Calu3 (cell line): ENCODE measurements around the gene TBC1D2. TPM values are rescaled to one million over a fixed set of nuclear protein-coding genes. Genes with fewer than 3 reads are reported as not detected.
A peak's percentile ranks its signal among the peaks of the same experiment; 100 is the strongest.

Source experiments
- BruUV-seq: library from RNA; stranded (reverse); fragments of 400-500 nt; replicated peaks from 2 replicates; lab custom pipeline; 2021; lab: Mats Ljungman, UMichigan
- CTCF ChIA-PET: fragments of 300-600 bp; sonication (Branson Sonifier 250); formaldehyde crosslinking; loops from one replicate; lab custom pipeline; 2022; ENCODE audit warnings: antibody characterized with exemption; lab: Charles Lee
- DNase-seq: peaks from one replicate; pipeline ENCODE4 v3.0.0; 2022
- H3K27ac Mint-ChIP-seq: one replicate; pipeline ENCODE4 v1.8.0; 2022; ENCODE audit warnings: mixed read lengths; ENCODE audit not compliant: unreplicated experiment
- H3K27me3 Mint-ChIP-seq: one replicate; pipeline ENCODE4 v1.8.0; 2022; ENCODE audit warnings: mixed read lengths; ENCODE audit not compliant: unreplicated experiment
- H3K36me3 Mint-ChIP-seq: one replicate; pipeline ENCODE4 v1.8.0; 2022; ENCODE audit warnings: mild to moderate bottlenecking, moderate library complexity, mixed read lengths; ENCODE audit not compliant: insufficient read depth, unreplicated experiment
- H3K4me1 Mint-ChIP-seq: one replicate; pipeline ENCODE4 v1.8.0; 2022; ENCODE audit warnings: mild to moderate bottlenecking, low read depth, mixed read lengths; ENCODE audit not compliant: unreplicated experiment
- H3K4me3 Mint-ChIP-seq: one replicate; pipeline ENCODE4 v1.8.0; 2022; ENCODE audit warnings: mild to moderate bottlenecking, low read depth, moderate library complexity, mixed read lengths; ENCODE audit not compliant: unreplicated experiment
- H3K9me3 Mint-ChIP-seq: one replicate; pipeline ENCODE4 v1.8.0; 2022; ENCODE audit warnings: low read depth, mixed read lengths; ENCODE audit not compliant: unreplicated experiment
- intact Hi-C: fragments of 100-400 bp; cut with micrococcal nuclease; formaldehyde crosslinking; loops from one replicate; pipeline ENCODE4 v1.10.0; 2022; ENCODE audit not compliant: unreplicated experiment
- total RNA-seq: library from RNA; stranded (reverse); gene quantifications from 2 replicates; pipeline ENCODE4 v1.2.3, GENCODE V29; 2022
- TF ChIP-seq, protein P1 (sequence below): fragments of 200-600 bp; IDR thresholded peaks from one replicate; pipeline ENCODE4 v1.8.0; 2022; ENCODE audit warnings: antibody characterized with exemption; ENCODE audit not compliant: unreplicated experiment

TBC1D2 gene
- total RNA-seq, 1 experiment from 2014 or later, result 8.3 TPM

DNA sequence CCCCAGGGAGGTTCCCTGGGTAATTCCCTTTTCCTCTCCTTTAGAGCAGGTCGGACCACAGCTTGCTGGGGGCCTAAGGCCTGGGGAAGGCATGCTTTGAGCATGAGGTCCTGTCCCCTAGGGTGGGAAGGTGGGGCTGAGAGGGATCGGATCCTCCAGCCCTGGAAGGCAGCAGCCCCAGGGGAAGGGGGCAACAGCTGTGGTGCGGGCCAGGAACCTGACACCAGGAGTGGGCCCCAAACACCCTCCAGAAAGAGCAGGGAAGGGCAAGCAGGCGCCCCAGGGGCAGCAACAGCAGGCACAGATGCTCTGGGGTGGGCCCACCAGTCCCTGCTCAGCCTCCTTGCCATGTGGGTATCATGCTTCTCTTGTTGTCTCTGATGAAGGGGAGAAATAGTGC lies 59.8 kb downstream of the TBC1D2 start:
- no peak overlapping the region for H3K27ac Mint-ChIP-seq
- TF ChIP-seq, protein P1, sequence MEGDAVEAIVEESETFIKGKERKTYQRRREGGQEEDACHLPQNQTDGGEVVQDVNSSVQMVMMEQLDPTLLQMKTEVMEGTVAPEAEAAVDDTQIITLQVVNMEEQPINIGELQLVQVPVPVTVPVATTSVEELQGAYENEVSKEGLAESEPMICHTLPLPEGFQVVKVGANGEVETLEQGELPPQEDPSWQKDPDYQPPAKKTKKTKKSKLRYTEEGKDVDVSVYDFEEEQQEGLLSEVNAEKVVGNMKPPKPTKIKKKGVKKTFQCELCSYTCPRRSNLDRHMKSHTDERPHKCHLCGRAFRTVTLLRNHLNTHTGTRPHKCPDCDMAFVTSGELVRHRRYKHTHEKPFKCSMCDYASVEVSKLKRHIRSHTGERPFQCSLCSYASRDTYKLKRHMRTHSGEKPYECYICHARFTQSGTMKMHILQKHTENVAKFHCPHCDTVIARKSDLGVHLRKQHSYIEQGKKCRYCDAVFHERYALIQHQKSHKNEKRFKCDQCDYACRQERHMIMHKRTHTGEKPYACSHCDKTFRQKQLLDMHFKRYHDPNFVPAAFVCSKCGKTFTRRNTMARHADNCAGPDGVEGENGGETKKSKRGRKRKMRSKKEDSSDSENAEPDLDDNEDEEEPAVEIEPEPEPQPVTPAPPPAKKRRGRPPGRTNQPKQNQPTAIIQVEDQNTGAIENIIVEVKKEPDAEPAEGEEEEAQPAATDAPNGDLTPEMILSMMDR, result no peak
- DNase-seq, result no peak
- CTCF ChIA-PET, result no interaction called here
- peaks cover 20% of the 10 kb centered on the region for H3K36me3 Mint-ChIP-seq
- H3K27me3 Mint-ChIP-seq, result no peaks in the 10 kb centered on the region
- BruUV-seq, result no TSS peak
- H3K9me3 Mint-ChIP-seq, result no peaks in the 10 kb centered on the region
- no peak overlapping the region for H3K4me3 Mint-ChIP-seq
- H3K4me1 Mint-ChIP-seq, result no peaks in the 10 kb centered on the region
- intact Hi-C loops, result no loop called here

DNA sequence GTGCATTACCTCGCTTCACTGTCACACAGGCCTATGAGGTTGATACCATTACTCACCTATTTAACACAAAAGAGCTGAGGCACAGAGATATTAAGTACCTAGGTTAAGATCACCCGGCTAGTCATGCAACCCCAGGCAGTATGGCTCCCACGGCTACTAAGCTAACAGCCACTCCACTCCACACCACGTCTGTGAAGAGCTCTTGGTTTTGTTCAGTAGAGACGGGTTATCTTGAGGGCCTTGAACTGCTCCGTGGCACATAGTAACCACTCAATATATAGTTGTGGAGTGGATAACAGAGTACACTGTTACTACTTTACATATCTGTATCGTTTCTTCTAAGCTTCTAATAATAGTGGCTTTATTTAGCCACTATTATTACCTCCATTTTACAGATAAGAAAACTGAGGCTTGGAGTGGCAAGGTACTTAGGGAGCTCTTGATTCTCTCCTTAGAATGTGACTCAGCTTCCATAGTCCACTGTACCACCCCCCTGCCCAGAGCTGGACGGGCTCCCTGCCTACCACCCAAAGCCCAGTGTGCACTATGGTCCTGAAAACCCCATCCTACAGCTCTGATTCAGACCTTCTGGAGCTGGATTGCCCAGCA lies 62.0 kb downstream of the TBC1D2 start:
- H3K27ac Mint-ChIP-seq, result peak overlapping the region; percentile 54
- DNase-seq, result no peak
- TSS peak; percentile 79 for BruUV-seq
- H3K27me3 Mint-ChIP-seq, result no peaks in the 10 kb centered on the region
- peaks cover 29% of the 10 kb centered on the region for H3K36me3 Mint-ChIP-seq
- CTCF ChIA-PET, result interaction anchor here (1.0 to 1.3 kb wide), 2 partner anchors 8 to 75 kb away, joined by 3 to 4 read pairs; partner anchors contain the start of gene TRIM14
- intact Hi-C loops, result loop anchor here (2.0 to 5.0 kb wide), 2 partner anchors 47 to 64 kb away; partner anchors contain the start of gene TBC1D2
- TF ChIP-seq, protein P1, result no peak
- peak overlapping the region; percentile 80 for H3K4me3 Mint-ChIP-seq
- H3K9me3 Mint-ChIP-seq, result no peaks in the 10 kb centered on the region
- no peaks in the 10 kb centered on the region for H3K4me1 Mint-ChIP-seq

DNA sequence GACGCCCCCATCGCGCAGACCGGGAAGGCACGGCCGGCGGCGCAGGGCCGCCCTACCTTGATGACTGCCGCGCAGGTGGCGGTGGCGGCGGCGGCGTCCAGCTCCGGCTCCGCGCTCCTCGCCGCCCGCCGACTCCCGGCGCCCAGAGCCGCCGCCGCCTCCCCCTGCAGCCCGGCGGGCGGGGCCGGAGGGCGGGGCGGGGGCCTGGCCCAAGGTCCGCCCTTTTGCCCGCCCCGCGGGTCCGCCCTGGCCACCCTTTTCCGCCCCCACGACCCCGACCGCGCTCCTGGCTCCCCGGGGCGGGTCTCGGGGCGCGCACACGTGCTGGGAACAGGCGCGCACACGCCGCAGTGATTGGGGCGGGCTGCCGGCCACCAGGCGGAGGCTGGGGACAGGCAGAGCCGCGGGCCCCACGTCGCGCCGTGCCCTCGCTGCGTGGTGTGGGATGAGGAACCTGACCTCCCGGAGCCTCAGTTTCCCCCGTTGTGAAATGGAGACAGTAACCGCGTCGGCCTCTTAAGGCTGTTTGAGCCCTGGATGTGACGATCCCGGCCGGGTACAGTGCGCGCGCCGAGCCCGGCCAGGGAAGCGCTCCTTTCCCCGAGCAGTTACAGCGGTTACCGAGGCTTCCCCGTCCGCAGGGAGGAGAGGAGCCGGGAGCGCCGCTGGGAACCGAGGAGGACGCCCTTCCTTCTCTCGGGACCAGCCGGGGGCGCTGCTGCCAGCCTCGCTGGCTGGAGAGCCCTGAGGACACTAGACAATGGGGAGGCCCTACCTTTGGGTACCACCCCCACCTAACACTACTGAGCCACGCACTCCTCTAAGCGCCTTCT lies 62.7 kb downstream of the TBC1D2 start, which contains the start of gene CORO2A:
Gene CORO2A (minus strand): TSS at position 135 of the 833 bp plus-strand sequence. CDS start 34,977 bp downstream, outside the sequence.
- CTCF ChIA-PET, result interaction anchor here (1.0 to 1.5 kb wide), 3 partner anchors 8 to 74 kb away, joined by 3 to 6 read pairs (median 4); partner anchors contain the start of gene TRIM14
- Mint-ChIP-seq H3K9me3 (no peaks in the 10 kb centered on the region), H3K27me3 (no peaks in the 10 kb centered on the region), H3K27ac (peak within 1 kb of the TSS; percentile 54), H3K36me3 (peaks cover 29% of the 10 kb centered on the region), H3K4me1 (no peaks in the 10 kb centered on the region), H3K4me3 (peak within 1 kb of the TSS; percentile 80)
- no TSS peak for BruUV-seq
- DNase-seq, result peak; percentile 85
- intact Hi-C loops, result loop anchor here (2.0 to 5.0 kb wide), 2 partner anchors 46 to 65 kb away; partner anchors contain the start of gene TBC1D2
- TF ChIP-seq, protein P1, result peak; percentile 21
